Sigmoid colon (tissue), 4 donors: ENCODE data around the gene SOCS7.

Source experiments
- EP300 ChIP-seq, 4 donors: sonication (generic); formaldehyde crosslinking; IDR thresholded peaks; one replicate each; pipeline ENCODE4 v1.6.1; 2017; ENCODE audit warnings: antibody characterized with exemption in 4 of 4
- POLR2A ChIP-seq, 2 donors: fragments of 450-650 bp; IDR thresholded peaks; one replicate each; pipeline ENCODE4 v1.6.1; 2016; ENCODE audit warnings: antibody characterized with exemption in 2 of 2, mild to moderate bottlenecking in 2 of 2, moderate library complexity in 2 of 2
- TF ChIP-seq, protein P1 (sequence below), 4 experiments: fragments of 450-650 bp in 3 of 4; fragments of 200-600 bp in 1 of 4; IDR thresholded peaks; one replicate each; pipeline ENCODE4 v1.5.1; 2016 to 2019; ENCODE audit warnings: antibody characterized with exemption in 4 of 4, mild to moderate bottlenecking in 3 of 4, moderate library complexity in 2 of 4

DNA sequence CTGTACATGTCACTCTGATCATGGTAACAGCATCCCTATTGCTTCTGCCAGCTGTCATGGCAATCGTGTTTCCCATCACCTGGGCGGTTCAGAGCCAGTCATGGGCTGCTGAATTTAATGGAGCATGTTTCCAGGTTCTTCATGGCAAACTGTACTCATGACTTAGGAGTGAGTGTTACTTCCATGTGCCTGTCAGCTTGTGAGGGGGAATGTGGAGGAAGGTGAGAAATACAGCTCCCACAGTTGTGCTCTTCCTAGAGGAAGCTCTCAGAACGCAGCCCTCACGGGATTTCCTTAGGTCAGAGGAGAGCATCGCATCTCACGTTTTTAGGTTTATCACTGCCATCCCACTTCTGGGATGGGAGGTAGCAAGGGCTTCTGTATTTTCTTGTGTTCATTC lies 48.6 kb downstream of the SOCS7 start:
- no peak for TF ChIP-seq POLR2A (IDR thresholded peaks at IDR 0.05)
- TF ChIP-seq, protein P1, sequence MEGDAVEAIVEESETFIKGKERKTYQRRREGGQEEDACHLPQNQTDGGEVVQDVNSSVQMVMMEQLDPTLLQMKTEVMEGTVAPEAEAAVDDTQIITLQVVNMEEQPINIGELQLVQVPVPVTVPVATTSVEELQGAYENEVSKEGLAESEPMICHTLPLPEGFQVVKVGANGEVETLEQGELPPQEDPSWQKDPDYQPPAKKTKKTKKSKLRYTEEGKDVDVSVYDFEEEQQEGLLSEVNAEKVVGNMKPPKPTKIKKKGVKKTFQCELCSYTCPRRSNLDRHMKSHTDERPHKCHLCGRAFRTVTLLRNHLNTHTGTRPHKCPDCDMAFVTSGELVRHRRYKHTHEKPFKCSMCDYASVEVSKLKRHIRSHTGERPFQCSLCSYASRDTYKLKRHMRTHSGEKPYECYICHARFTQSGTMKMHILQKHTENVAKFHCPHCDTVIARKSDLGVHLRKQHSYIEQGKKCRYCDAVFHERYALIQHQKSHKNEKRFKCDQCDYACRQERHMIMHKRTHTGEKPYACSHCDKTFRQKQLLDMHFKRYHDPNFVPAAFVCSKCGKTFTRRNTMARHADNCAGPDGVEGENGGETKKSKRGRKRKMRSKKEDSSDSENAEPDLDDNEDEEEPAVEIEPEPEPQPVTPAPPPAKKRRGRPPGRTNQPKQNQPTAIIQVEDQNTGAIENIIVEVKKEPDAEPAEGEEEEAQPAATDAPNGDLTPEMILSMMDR (IDR thresholded peaks at IDR 0.05), result no peak
- TF ChIP-seq EP300 (IDR thresholded peaks at IDR 0.05), result no peak
